RWPE2 (cell line): ENCODE data around the gene CREB3L1.
A peak's percentile ranks its signal among the peaks of the same experiment; 100 is the strongest.

Experiments
- ATAC-seq: fragments of 200-7000 bp; cut with Tn5 transposase; 3 replicates; pipeline ENCODE4 v1.9.1; 2021; ENCODE audit warnings: low read depth
- DNase-seq: peaks from one replicate; pipeline ENCODE4 v3.0.0-alpha.2; 2020; ENCODE audit warnings: low spot score
- H3K27ac ChIP-seq: fragments of 450-650 bp; 2 replicates; pipeline ENCODE4 v1.5.1; 2017; ENCODE audit warnings: mild to moderate bottlenecking; ENCODE audit not compliant: poor library complexity, severe bottlenecking
- H3K27me3 ChIP-seq: fragments of 250-450 bp; sonication (Bioruptor Pico); 2 replicates; pipeline ENCODE4 v1.5.1; 2021; ENCODE audit warnings: mild to moderate bottlenecking, moderate library complexity; ENCODE audit not compliant: insufficient read depth, poor library complexity, severe bottlenecking
- H3K36me3 ChIP-seq: fragments of 250-450 bp; sonication (Bioruptor Pico); 2 replicates; pipeline ENCODE4 v1.5.1; 2020; ENCODE audit warnings: low read depth, mild to moderate bottlenecking, moderate library complexity
- H3K4me1 ChIP-seq: fragments of 250-450 bp; sonication (Bioruptor Pico); 2 replicates; pipeline ENCODE4 v1.5.1; 2021; ENCODE audit warnings: mild to moderate bottlenecking, moderate library complexity; ENCODE audit not compliant: insufficient read depth, poor library complexity, severe bottlenecking
- H3K4me3 ChIP-seq: fragments of 250-450 bp; sonication (Bioruptor Pico); 2 replicates; pipeline ENCODE4 v1.5.1; 2021; ENCODE audit warnings: mild to moderate bottlenecking, moderate library complexity; ENCODE audit not compliant: severe bottlenecking
- H3K9me3 ChIP-seq: fragments of 250-450 bp; sonication (Bioruptor Pico); 2 replicates; pipeline ENCODE4 v1.5.1; 2021; ENCODE audit warnings: mild to moderate bottlenecking, moderate library complexity; ENCODE audit not compliant: severe bottlenecking
- CTCF ChIP-seq: fragments of 450-650 bp; IDR thresholded peaks from one replicate; pipeline ENCODE4 v1.5.1; 2017; ENCODE audit warnings: mild to moderate bottlenecking, moderate library complexity; ENCODE audit not compliant: poor library complexity, severe bottlenecking

Gene CREB3L1

GRCh38 chr11:46363031-46363407 lies 85.6 kb downstream of the CREB3L1 start:
- TF ChIP-seq CTCF: no peak
- no peak overlapping the region for H3K4me3 ChIP-seq
- H3K9me3 ChIP-seq: no peaks in the 10 kb centered on the region
- no peak for DNase-seq
- ATAC-seq: peak; percentile 76
- peaks cover 16% of the 10 kb centered on the region for H3K4me1 ChIP-seq
- H3K27ac ChIP-seq: peak overlapping the region; percentile 59
- H3K36me3 ChIP-seq: 0 out of 2 replicates have a peak, but pooled peaks cover 4% of the 10 kb centered on the region
- H3K27me3 ChIP-seq: no peaks in the 10 kb centered on the region

- H3K27ac ChIP-seq: peak overlapping the region; percentile 59
- H3K9me3 ChIP-seq: no peaks in the 10 kb centered on the region
- peak; percentile 69 for ATAC-seq
- peaks cover 9% of the 10 kb centered on the region; the same call in 1 of the 2 replicates for H3K36me3 ChIP-seq
- no peak for TF ChIP-seq CTCF
- H3K4me1 ChIP-seq: peaks cover 16% of the 10 kb centered on the region
- DNase-seq: no peak
- no peak overlapping the region for H3K4me3 ChIP-seq
- H3K27me3 ChIP-seq: no peaks in the 10 kb centered on the region
These were observed 86.1 kb downstream of the CREB3L1 start for GRCh38 chr11:46363455-46364005.

GRCh38 chr11:46364056-46364455 lies 86.6 kb downstream of the CREB3L1 start:
- no peak for ATAC-seq
- no peaks in the 10 kb centered on the region for H3K27me3 ChIP-seq
- H3K9me3 ChIP-seq: no peaks in the 10 kb centered on the region
- H3K36me3 ChIP-seq: peaks cover 11% of the 10 kb centered on the region; the same call in 1 of the 2 replicates
- H3K4me1 ChIP-seq: peaks cover 16% of the 10 kb centered on the region
- TF ChIP-seq CTCF: no peak
- H3K4me3 ChIP-seq: no peak overlapping the region
- H3K27ac ChIP-seq: peak overlapping the region; percentile 59
- no peak for DNase-seq

GRCh38 chr11:46364791-46365190 lies 87.3 kb downstream of the CREB3L1 start:
- no peak for TF ChIP-seq CTCF
- H3K9me3 ChIP-seq: no peaks in the 10 kb centered on the region
- H3K4me3 ChIP-seq: no peak overlapping the region
- no peaks in the 10 kb centered on the region for H3K27me3 ChIP-seq
- no peak for DNase-seq
- H3K36me3 ChIP-seq: peaks cover 14% of the 10 kb centered on the region; the same call in 1 of the 2 replicates
- H3K4me1 ChIP-seq: peaks cover 16% of the 10 kb centered on the region
- H3K27ac ChIP-seq: no peak overlapping the region
- ATAC-seq: no peak

GRCh38 chr11:46366260-46366659 lies 88.8 kb downstream of the CREB3L1 start:
- Histone ChIP-seq H3K36me3 (peaks cover 21% of the 10 kb centered on the region; the same call in 1 of the 2 replicates), H3K4me1 (peaks cover 14% of the 10 kb centered on the region), H3K27ac (no peak overlapping the region)

More at GRCh38 chr11:46366260-46366659, 88.8 kb downstream of the CREB3L1 start:
- Histone ChIP-seq H3K4me3 (no peak overlapping the region), H3K27me3 (no peaks in the 10 kb centered on the region), H3K9me3 (no peaks in the 10 kb centered on the region)
- no peak for TF ChIP-seq CTCF
- no peak for DNase-seq
- ATAC-seq: no peak
